Measurements from ENCODE around the gene CLN5. TPM values are rescaled to one million over a fixed set of nuclear protein-coding genes. Genes with fewer than 3 reads are reported as not detected.

Gene CLN5
- total and polyA plus RNA-seq, 5 experiments from 2014 or later = 16.9 to 49.6 (median 30.8) TPM

DNA sequence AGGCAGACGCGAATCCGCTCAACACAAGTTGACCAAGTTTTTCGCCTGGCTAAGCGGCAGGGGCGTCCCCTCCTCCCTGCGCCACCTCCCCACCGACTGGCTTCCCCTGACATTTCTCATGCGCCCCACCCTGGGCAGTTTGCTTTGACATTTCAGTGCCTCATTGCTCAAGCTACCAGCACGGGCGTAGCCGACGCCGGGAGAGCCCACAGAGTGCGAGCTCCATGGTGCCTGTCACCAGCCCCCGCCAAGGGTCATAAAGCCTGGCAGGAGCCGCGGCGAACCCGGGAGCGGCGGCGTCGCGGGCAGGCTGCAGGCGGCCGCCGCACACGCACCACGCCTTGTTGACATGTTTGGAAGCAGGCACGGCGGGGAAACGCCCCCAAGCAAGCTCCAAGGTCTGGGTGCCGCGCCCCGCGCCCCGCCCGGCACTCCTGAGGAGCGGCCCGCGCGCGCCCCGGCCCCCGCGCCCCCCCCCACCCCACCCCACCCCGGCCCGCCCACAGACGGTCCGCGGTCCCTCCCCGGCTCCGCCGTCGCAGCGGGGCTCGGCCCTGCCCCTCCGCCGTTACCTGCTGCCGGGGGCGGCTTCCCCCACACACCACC is 34.5 kb downstream of the CLN5 start:
- ATAC-seq (peak; percentile 64 to 65), DNase-seq (peak; percentile 62 to 89 (median 76))
- no peaks in the 10 kb centered on the region for H3K9me3 Mint-ChIP-seq
- peaks cover 0 to 2% (median 0%) of the 10 kb centered on the region in 5 donors for H3K27me3 Mint-ChIP-seq
- POLR2A ChIA-PET = interaction anchor here (0.7 to 7.1 kb wide), 20 partner anchors 9 to 1700 kb away, joined by 3 to 182 read pairs (median 6); partner anchors contain the start of genes CLN5, KCTD12 and MYCBP2
- peaks cover 33 to 65% (median 54%) of the 10 kb centered on the region in 4 donors for H3K4me1 Mint-ChIP-seq
- peaks cover 0 to 25% (median 2%) of the 10 kb centered on the region in 3 donors for H3K36me3 Mint-ChIP-seq
- H3K27ac Mint-ChIP-seq = peak overlapping the region; percentile 86 to 98 (median 94)
- H3K4me3 Mint-ChIP-seq = peak overlapping the region; percentile 90 to 98 (median 97)

DNA sequence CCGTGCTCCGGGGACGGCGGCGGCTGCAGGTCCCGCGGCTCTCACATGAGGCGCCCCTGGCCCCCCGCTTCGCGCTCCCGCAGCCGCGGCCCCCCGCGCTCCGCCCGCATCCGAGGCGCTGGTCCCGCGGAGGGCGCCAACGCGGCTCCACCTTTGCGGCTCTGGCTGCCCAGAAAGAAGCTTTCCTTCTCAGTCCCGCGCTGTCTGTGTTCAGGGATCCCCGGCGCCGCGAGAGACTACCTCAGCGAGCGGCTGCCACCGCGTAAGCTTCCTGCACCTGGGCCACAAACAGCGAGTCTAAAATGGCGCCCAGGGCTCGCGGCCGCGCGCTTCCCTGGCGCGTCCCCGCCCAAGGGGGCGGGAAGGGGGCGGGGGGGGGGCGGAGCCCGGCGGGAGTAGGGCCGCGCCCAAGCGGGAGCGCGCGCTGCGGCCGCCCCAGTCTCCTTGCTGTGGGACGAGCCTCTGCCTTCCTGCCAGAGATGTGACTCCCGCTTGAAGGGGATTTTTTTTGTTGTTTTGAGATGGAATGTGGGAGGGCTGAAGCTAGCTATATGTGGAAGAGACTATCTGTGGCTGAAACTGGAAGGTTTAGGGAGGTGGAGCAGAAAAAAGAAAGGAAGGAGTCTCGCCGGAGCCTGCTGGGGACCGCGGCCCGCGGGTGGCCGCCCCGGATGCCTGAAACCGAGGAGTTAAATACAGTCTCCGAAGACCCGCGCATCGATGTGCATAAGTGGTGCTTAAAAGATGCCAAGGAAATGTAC is 35.2 kb downstream of the CLN5 start, which contains the start of gene FBXL3:
Gene FBXL3, minus strand, starts transcription at position 299 of the 761 bp plus-strand sequence. CDS start 5,299 bp downstream, outside the sequence.
- Mint-ChIP-seq H3K4me3 (peak within 1 kb of the TSS; percentile 90 to 99 (median 98)), H3K4me1 (peaks cover 32 to 58% (median 49%) of the 10 kb centered on the region in 4 donors), H3K27me3 (peaks cover 0 to 2% (median 0%) of the 10 kb centered on the region in 5 donors), H3K36me3 (peaks cover 0 to 19% (median 2%) of the 10 kb centered on the region in 3 donors), H3K9me3 (no peaks in the 10 kb centered on the region), H3K27ac (peak within 1 kb of the TSS; percentile 94 to 99 (median 96))
- POLR2A ChIA-PET = interaction anchor here (0.6 to 7.1 kb wide), 20 partner anchors 10 to 1701 kb away, joined by 3 to 182 read pairs (median 5); partner anchors contain the start of genes CLN5, KCTD12 and MYCBP2
- DNase-seq = peak; percentile 77 to 91 (median 81)
- peak; percentile 72 to 75 for ATAC-seq

DNA sequence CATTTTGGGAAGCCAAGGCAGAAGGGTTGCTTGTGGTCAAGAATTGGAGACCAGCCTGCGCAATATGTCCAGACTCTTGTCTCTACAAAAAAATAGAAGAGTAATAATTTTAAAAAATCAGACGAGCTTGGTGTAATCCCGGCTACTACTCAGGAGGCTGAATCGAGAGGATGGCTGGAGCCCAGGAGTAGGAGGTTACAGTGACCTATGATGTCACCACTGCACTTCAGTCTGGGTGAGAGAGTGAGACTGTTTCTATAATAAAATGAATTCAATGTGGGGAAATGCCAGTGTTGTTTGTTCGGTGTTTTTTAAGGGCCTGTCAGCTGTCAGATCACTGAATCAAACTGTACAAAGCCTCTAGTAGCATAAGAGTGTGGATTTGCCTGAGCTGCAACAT is 36.3 kb downstream of the CLN5 start:
- H3K36me3 Mint-ChIP-seq = peaks cover 0 to 10% (median 2%) of the 10 kb centered on the region in 3 donors
- H3K27me3 Mint-ChIP-seq = peaks cover 0 to 2% (median 0%) of the 10 kb centered on the region in 5 donors
- peak overlapping the region; percentile 88 to 99 (median 97) for H3K4me3 Mint-ChIP-seq
- no peaks in the 10 kb centered on the region for H3K9me3 Mint-ChIP-seq
- peak overlapping the region in 8 of 10 donors; percentile 18 to 99 (median 74) for H3K27ac Mint-ChIP-seq
- peaks cover 23 to 47% (median 37%) of the 10 kb centered on the region in 4 donors for H3K4me1 Mint-ChIP-seq
- no peak for ATAC-seq
- DNase-seq = no peak
- POLR2A ChIA-PET = interaction anchor here (2.7 to 7.1 kb wide), 3 partner anchors 11 to 34 kb away, joined by 12 to 182 read pairs (median 16); partner anchors contain the start of gene CLN5

DNA sequence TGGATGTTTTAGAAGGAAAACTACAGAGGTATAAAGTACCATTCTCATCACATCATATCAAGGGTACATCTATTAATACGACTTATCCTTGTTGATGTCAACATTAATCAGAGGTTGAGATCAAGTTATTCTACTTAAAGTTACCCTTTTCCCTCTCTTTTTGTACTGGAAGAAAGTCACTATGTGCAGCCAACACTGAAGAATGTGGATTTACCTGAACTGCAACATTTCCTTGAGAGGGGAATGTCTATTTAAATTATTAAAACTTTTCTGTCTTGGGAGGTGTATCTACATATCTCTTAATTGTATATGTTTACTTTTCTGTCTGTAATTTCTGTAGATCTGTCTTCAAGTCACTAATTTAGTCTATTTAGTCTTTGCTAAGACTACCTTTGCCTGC is 37.6 kb downstream of the CLN5 start:
- H3K27me3 Mint-ChIP-seq = peaks cover 0 to 2% (median 0%) of the 10 kb centered on the region in 5 donors
- H3K27ac Mint-ChIP-seq = no peak overlapping the region
- peaks cover 16 to 35% (median 28%) of the 10 kb centered on the region in 4 donors for H3K4me1 Mint-ChIP-seq
- H3K36me3 Mint-ChIP-seq = peaks cover 0 to 2% (median 2%) of the 10 kb centered on the region in 3 donors
- no peak overlapping the region for H3K4me3 Mint-ChIP-seq
- no peak for ATAC-seq
- no peak for DNase-seq
- POLR2A ChIA-PET = no interaction called here
- H3K9me3 Mint-ChIP-seq = no peaks in the 10 kb centered on the region

DNA sequence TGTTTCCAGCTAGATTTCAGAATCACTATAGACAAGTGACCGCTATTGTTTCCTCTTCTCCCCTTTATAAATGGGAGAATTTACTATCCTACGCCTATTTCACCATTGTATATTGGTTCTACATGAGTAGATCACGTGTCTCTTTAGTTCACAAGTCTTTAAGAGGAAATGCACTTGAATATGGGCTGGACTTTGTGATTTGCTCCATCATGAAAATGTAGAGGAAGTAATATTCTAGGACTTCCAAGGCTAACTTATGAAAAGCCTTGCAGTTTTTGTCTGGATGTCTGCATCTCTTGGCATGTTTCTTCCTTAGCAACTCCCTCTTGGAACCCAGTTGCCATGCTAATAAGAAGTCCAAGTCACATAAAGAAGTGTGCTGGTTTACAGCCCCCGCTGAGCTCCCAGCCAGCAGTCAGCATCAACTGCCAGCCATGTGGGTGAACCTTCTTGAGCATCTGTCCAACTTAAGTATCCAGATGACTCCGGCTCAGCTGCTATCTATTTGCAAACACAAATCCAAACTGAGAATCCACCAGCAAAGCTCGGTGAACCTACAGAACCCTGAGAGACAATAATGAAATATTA is 39.9 kb downstream of the CLN5 start:
- no peak for DNase-seq
- Mint-ChIP-seq H3K27me3 (peaks cover 0 to 2% (median 0%) of the 10 kb centered on the region in 5 donors), H3K36me3 (peaks cover 0 to 2% (median 0%) of the 10 kb centered on the region in 3 donors), H3K27ac (no peak overlapping the region), H3K4me1 (peaks cover 9 to 16% (median 12%) of the 10 kb centered on the region in 4 donors), H3K4me3 (no peak overlapping the region), H3K9me3 (no peaks in the 10 kb centered on the region)
- ATAC-seq = no peak
- POLR2A ChIA-PET = interaction anchor here (1.4 kb wide), 1 partner anchor 10 kb away, joined by 3 read pairs; no protein-coding TSS in a partner anchor

DNA sequence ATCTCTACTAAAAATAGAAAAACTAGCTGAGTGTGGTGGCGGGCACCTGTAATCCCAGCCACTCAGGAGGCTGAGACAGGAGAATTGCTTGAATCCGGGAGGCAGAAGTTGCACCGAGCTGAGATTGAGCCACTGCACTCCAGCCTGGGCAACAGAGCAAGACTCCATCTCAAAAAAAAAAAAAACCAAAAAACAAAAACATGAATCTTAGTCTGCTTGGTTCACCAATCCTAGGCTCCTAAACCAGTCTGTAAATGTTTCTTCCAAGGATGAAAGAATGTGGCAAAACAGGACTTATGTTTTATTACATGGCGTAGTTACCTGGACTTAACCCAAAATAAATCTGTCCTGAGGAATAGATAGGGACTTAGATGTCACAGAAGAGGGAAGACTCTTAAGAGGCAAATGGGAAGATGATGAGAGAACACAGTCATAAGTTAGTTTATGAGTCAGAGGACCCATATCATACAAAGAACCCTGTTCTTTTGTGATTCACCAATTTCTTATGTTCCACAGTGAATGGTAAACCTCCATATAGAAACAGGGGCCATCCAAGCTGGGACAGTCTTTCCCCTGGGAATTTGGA is 41.9 kb downstream of the CLN5 start:
- Mint-ChIP-seq H3K27ac (no peak overlapping the region), H3K27me3 (peaks cover 0 to 2% (median 0%) of the 10 kb centered on the region in 5 donors), H3K9me3 (no peaks in the 10 kb centered on the region), H3K4me3 (no peak overlapping the region), H3K4me1 (peaks cover 0 to 2% (median 0%) of the 10 kb centered on the region in 4 donors), H3K36me3 (peaks cover 0 to 2% (median 0%) of the 10 kb centered on the region in 3 donors)
- POLR2A ChIA-PET = no interaction called here
- DNase-seq (no peak), ATAC-seq (no peak)

DNA sequence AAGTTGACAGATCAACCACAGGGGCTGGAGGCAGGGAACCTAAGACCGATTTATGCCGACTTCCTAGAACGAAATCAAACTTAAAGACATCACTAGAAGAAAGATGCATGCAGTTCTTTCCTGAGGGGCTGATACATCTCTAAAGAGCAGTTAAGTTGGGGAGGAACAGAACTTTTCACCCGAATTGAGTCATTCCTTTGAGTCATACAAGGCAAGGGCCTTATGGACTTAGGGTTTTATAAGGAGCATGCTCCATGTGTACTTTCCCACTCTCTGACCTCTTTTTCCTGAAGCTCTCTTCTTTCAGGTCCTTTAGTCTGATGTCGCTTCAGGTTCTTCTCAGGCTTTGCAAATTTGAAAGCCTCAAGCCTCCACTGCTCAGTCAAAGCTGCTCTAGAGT is 43.0 kb downstream of the CLN5 start:
- peaks cover 0 to under 1% (median 0%) of the 10 kb centered on the region in 5 donors for H3K27me3 Mint-ChIP-seq
- no peaks in the 10 kb centered on the region for H3K9me3 Mint-ChIP-seq
- no peak overlapping the region for H3K27ac Mint-ChIP-seq
- DNase-seq = no peak
- H3K4me1 Mint-ChIP-seq = peaks cover 0 to 2% (median 0%) of the 10 kb centered on the region in 4 donors
- peaks cover 0 to under 1% (median 0%) of the 10 kb centered on the region in 3 donors for H3K36me3 Mint-ChIP-seq
- no peak for ATAC-seq
- POLR2A ChIA-PET = no interaction called here
- no peak overlapping the region for H3K4me3 Mint-ChIP-seq

DNA sequence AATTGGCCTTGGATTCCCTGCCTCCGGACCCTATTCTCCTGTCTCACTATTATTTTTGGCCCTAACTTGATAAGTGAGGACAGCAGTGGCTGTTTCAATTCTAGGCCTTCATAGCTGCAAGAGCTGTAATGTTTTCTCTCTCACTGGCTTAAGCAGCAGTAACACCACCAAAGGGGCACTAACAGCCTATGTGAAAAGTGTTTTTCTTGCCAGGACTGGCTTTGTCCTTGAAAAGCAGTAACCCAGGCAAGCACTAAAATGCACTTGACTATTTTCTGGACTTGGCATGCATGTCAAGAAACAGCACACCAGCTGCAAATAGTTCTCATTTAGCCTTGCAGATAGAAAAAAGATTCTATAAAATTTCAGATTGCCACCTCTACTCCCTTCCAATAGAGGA is 44.4 kb downstream of the CLN5 start:
- no peak overlapping the region for H3K27ac Mint-ChIP-seq
- DNase-seq (no peak), ATAC-seq (no peak)
- peaks cover 0 to 4% (median 0%) of the 10 kb centered on the region in 4 donors for H3K4me1 Mint-ChIP-seq
- no peaks in the 10 kb centered on the region for H3K36me3 Mint-ChIP-seq
- POLR2A ChIA-PET = interaction anchor here (1.1 kb wide), 1 partner anchor 10 kb away, joined by 3 read pairs; the partner anchor contains the start of gene FBXL3
- no peaks in the 10 kb centered on the region for H3K9me3 Mint-ChIP-seq
- H3K27me3 Mint-ChIP-seq = no peaks in the 10 kb centered on the region
- H3K4me3 Mint-ChIP-seq = no peak overlapping the region

DNA sequence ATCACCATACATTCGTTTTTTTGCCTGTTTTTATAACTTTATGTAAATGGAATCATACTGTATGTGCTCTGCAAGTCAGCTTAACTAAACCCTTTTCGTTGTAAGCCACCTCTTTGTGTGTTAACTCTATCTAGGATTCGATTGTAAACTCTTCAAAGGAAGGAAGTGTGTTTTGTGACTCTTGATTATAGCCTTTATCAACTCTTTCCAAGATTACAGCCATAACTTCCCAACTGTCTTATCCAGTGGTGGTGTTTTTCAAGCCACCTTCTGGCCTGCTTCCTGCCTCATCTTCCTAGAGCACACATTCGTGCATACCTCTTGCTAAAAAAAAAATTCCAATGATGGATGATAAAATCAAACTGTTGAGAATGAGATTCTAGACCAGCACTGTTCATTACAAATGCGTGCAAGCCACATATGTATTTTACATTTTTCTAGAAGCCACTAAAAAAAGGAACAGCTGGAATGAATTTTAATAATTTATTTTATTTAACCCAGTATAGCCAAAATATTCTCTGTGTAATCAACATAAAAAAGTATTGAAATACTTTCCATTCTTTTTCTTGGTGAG is 47.1 kb downstream of the CLN5 start:
- DNase-seq (no peak), ATAC-seq (no peak)
- Mint-ChIP-seq H3K9me3 (no peaks in the 10 kb centered on the region), H3K4me1 (peaks cover 0 to 11% (median 7%) of the 10 kb centered on the region in 4 donors), H3K27me3 (no peaks in the 10 kb centered on the region), H3K36me3 (peaks cover 0 to 4% (median 0%) of the 10 kb centered on the region in 3 donors), H3K4me3 (no peak overlapping the region), H3K27ac (no peak overlapping the region)
- POLR2A ChIA-PET = no interaction called here

DNA sequence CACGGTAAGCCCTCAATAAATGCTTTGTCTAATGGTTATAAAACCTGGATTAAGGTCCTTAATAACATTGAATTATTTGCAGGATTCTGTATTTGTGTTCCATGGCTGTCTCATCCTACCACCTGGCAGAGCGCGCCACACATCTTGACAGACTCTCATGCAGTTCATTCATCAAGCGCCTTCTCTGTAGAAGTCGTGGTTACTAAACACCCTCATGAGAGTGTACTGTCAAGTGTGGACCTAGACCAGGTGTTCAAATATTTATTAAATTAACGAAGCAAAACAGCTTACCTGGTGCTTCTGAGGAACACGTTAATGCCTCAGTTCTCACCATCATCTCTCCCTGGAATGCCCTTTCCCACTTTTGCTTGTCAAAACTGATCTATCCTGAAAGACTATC is 48.2 kb downstream of the CLN5 start:
- DNase-seq = no peak
- H3K27me3 Mint-ChIP-seq = no peaks in the 10 kb centered on the region
- no peaks in the 10 kb centered on the region for H3K9me3 Mint-ChIP-seq
- POLR2A ChIA-PET = no interaction called here
- peaks cover 0 to 11% (median 7%) of the 10 kb centered on the region in 4 donors for H3K4me1 Mint-ChIP-seq
- no peak for ATAC-seq
- no peak overlapping the region for H3K4me3 Mint-ChIP-seq
- H3K36me3 Mint-ChIP-seq = peaks cover 0 to 12% (median 2%) of the 10 kb centered on the region in 3 donors
- H3K27ac Mint-ChIP-seq = peak overlapping the region in 1 of 10 donors; percentile 7

DNA sequence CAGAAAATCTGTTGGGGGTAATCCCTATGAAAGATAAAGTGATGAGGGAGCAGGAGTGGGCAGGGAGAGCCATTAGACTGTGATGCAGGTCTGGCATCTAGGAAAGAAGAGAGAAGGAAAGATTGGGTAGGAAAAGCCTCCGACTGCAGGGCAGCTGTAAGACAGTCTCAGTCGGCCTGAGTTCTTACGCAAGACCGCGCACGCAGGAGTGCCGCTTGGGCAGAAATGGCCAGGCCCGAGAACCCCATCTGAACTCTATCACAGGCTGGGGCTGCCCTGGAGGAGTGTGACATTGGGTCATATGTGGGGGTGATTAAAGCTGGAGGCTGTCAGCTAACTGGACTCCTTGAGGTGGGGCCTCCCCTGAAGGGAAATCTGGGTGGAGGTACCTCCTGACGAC is 49.0 kb downstream of the CLN5 start:
- Mint-ChIP-seq H3K27me3 (no peaks in the 10 kb centered on the region), H3K4me1 (peaks cover 0 to 11% (median 7%) of the 10 kb centered on the region in 4 donors), H3K9me3 (no peaks in the 10 kb centered on the region), H3K27ac (peak overlapping the region in 4 of 10 donors; percentile 7 to 33 (median 15)), H3K36me3 (peaks cover 0 to 19% (median 2%) of the 10 kb centered on the region in 3 donors), H3K4me3 (no peak overlapping the region)
- DNase-seq = no peak
- no peak for ATAC-seq
- POLR2A ChIA-PET = interaction anchor here (0.8 to 2.5 kb wide), 2 partner anchors 14 to 16 kb away, joined by 3 to 12 read pairs; partner anchors contain the start of gene FBXL3

Measured in naive thymus-derived CD8-positive, alpha-beta T cell (primary cell).